ENCODE data around the gene TNFRSF4. TPM values are rescaled to one million over a fixed set of nuclear protein-coding genes. Genes with fewer than 3 reads are reported as not detected.

The TNFRSF4 gene
- total RNA-seq, 1 experiment from 2014 or later, result 0.62 TPM

- BruUV-seq (replicated peaks), result no TSS peak
- ChIA-PET CTCF (no interaction called here), POLR2A (no interaction called here)
- no peaks in the 10 kb centered on the region for H3K36me3 ChIP-seq (ENCODE audit: control insufficient read depth, insufficient read depth, low read length)
- intact Hi-C loops (cut with micrococcal nuclease; ENCODE audit: unreplicated experiment), result no loop called here
- no peak for TF ChIP-seq POLR2AphosphoS5 (IDR thresholded peaks at IDR 0.05; ENCODE audit: low read depth, low read length)
- no peak for TF ChIP-seq REST (IDR thresholded peaks at IDR 0.05; ENCODE audit: insufficient read depth in 1 of 2, low read depth in 2 of 2, low read length in 1 of 2)
- TF ChIP-seq SIN3A (IDR thresholded peaks at IDR 0.05; ENCODE audit: borderline replicate concordance, insufficient read depth, low read depth, low read length), result no peak
- no peaks in the 10 kb centered on the region for H3K27me3 ChIP-seq (ENCODE audit: control insufficient read depth, insufficient read depth, low read length)
- H3K4me3 ChIP-seq (ENCODE audit: low read depth in 2 of 2, low read length in 2 of 2), result no peak overlapping the region
- no peak for DNase-seq (ENCODE audit: low read depth, low spot score)
- in situ Hi-C loops (cut with HindIII; ENCODE audit: low pct_unique_long_range_greater_than_20kb, low sequenced_read_pairs), result no loop called here
- H3K27ac ChIP-seq (ENCODE audit: low read length), result no peak overlapping the region
- 0 out of 2 replicates have a peak, but pooled peaks have one; percentile 8 for ATAC-seq
- H3K9me3 ChIP-seq (ENCODE audit: control insufficient read depth, insufficient read depth, low read depth, low read length), result no peaks in the 10 kb centered on the region
- H3K4me1 ChIP-seq (ENCODE audit: control insufficient read depth, insufficient read depth, low read length), result no peaks in the 10 kb centered on the region
Measured at GRCh38 chr1:1179346-1179982, 34.5 kb downstream of the TNFRSF4 start.

- TF ChIP-seq REST (IDR thresholded peaks at IDR 0.05; ENCODE audit: insufficient read depth in 1 of 2, low read depth in 2 of 2, low read length in 1 of 2) (no peak), SIN3A (IDR thresholded peaks at IDR 0.05; ENCODE audit: borderline replicate concordance, insufficient read depth, low read depth, low read length) (no peak), POLR2AphosphoS5 (IDR thresholded peaks at IDR 0.05; ENCODE audit: low read depth, low read length) (no peak), CTCF (IDR thresholded peaks at IDR 0.05) (no peak), TCF7L2 (IDR thresholded peaks at IDR 0.05; ENCODE audit: low read depth, low read length) (no peak)
- no peak overlapping the region for H3K27ac ChIP-seq (ENCODE audit: low read length)
- DNase-seq (ENCODE audit: low read depth, low spot score), result no peak
- H3K9me3 ChIP-seq (ENCODE audit: control insufficient read depth, insufficient read depth, low read depth, low read length), result no peaks in the 10 kb centered on the region
- no peaks in the 10 kb centered on the region for H3K4me1 ChIP-seq (ENCODE audit: control insufficient read depth, insufficient read depth, low read length)
- no peaks in the 10 kb centered on the region for H3K36me3 ChIP-seq (ENCODE audit: control insufficient read depth, insufficient read depth, low read length)
- ATAC-seq, result no peak
- ChIA-PET POLR2A (no interaction called here), CTCF (no interaction called here)
- H3K4me3 ChIP-seq (ENCODE audit: low read depth in 2 of 2, low read length in 2 of 2), result no peak overlapping the region
- in situ Hi-C loops (cut with HindIII; ENCODE audit: low pct_unique_long_range_greater_than_20kb, low sequenced_read_pairs) (no loop called here), intact Hi-C loops (cut with micrococcal nuclease; ENCODE audit: unreplicated experiment) (no loop called here)
- BruUV-seq (replicated peaks), result no TSS peak
- H3K27me3 ChIP-seq (ENCODE audit: control insufficient read depth, insufficient read depth, low read length), result no peaks in the 10 kb centered on the region
Measured at GRCh38 chr1:1178794-1179331, 35.1 kb downstream of the TNFRSF4 start.

All from Panc1 (cell line).